GM18861 (cell line): Measurements from ENCODE around the gene HRH3.

Experiments
- ATAC-seq: cut with Tn5 transposase; IDR thresholded peaks from one replicate; pipeline ENCODE4 v1.9.1; 2021; ENCODE audit not compliant: unreplicated experiment

HRH3 gene

DNA sequence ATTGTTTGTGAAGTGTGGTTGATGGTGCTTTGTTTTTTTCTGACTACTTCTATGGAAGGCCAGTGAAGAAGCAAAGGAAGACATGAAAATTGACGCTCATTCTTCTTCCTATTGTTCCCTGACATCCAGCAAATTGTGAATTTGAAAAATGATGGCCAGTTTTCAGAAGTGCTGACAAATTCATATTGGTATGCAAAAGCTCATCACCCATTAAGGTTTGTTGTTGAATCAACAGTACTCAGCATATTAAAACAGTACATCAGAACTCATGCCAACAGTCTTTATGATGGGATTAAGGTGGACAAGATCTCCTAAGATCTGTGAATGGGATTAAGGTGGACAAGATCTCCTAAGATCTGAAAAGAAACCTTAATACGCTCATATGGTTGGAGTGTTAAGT is 38.3 kb downstream of the HRH3 start:
- ATAC-seq = no peak

DNA sequence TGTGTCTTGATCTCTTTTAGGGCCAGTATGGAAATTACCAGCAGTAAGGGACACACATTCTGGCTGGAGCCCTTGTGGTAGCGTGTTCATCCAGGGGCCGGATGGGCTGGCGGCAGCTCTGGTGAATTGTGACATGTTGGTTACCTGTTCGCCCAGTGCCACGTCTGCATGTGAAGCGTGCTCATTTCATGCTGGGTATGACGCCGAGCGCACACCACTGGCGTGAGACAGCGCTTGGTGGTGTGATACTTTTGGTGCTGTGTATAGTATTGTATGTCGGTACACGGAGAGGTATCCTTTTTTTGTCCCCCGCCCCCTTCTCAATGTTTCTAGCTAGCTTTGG is 40.9 kb downstream of the HRH3 start:
- no peak for ATAC-seq

DNA sequence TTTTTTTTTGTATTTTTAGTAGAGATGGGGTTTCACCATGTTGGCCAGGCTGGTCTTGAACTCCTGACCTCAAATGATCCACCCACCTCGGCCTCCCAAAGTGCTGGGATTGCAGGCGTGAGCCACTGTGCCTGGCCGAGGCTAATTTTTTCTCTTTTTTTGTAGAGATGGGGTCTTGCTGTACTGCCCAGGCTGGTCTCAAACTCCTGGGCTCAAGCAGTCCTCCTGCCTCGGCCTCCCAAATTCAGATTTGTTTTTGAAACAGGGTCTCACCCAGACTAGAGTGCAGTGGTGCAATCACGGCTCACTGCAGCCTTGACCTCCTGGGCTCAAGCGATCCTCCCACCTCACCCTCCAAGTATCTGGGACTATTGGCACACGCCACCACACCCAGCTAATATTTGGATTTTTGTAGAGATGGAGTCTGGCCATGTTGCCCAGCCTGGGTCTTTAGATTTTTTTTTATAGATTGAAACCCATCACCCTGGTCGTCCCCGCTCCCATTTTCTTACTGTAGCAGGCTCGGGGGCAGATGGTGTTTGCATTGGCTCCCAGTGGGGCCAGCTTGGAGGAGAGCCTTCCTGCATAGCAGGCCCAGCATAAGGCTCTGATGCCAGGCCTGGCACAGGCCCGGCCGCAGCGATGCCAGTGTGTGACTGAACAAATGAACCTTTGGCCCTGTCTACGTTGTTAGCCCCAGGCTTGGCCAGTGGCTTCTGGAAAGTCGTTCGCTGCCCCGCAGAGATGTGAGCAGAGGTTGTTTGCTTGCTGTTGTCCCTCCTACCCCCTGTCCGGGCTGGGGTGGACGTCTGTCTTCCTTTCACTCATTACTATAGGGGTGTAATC is 41.5 kb downstream of the HRH3 start:
- ATAC-seq = no peak

GRCh38 chr20:62177307-62177706 is 42.8 kb downstream of the HRH3 start:
- ATAC-seq = no peak

DNA sequence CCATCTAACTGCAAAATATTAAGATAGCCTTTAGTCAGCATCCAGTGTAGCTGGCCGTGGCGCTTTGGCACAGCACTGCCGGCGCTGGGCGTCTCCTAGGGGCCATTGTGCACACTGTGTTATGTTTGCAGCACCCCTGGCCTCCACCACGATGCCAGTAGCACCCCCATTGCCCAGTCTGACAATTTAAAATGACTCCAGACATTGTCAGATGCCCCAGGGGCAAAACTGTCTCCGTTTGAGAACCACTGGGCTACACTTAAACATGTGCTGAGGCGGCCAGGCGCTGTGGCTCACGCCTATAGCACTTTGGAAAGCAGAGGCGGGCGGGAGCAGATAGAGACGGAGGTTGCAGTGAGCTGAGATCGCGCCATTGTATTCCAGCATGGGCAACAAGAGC is 43.2 kb downstream of the HRH3 start:
- ATAC-seq = no peak

DNA sequence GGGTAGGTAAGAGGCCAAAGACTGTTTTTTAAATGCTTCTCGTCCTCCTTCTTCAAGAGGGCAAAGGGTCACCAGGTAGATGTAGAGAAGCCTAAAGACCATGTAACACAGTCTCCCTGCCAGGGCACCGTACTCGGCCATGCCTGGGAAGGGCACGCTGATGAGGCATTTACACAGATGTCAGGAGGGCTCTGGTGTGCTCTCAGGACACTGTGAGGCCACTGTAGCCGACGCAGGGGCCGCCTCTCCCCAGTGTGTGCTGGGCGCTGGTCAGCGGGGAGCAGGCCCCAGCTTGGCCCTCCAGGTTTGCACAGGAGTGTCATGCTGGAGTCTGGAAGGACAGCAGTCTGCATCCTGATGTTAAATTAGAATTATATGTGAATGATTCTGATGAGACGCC is 44.4 kb downstream of the HRH3 start:
- ATAC-seq = no peak

DNA sequence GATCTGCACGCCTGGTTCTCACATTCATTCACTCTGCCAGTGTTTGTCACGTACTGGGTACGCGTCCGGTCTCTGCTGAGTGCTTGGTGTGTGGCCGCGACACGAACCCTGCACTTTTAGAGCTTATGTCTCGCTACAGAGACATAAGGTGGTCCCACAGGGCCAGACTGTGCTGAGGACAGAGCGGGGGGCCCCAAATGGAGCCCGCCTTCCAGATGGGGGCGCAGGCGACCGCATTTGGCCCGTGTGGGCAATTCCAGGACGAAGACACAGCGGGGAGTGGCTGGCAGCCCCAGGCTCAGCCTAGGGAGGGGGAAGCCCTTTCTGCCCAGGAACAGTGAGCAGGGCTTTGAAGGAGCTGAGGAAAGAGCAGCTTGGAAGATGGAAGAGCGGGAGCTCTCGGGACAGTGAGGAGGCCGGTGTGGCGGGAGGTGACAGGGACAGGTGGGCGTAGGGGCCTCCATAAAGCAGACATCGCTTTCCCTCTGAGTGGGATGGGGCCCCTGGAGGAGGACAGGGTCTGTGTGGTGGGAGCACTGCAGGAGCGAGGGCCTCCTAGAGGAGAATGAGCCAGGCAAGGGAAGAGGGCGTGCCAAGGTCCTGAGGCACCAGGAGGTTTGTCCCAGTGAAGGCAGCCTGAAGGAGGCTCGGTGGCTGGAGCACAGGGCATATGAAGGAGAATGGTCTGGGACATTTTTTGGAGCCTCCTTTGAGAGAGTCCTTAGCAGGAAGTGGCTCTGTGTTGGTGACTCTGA is 45.0 kb downstream of the HRH3 start:
- no peak for ATAC-seq

GRCh38 chr20:62174021-62174804 is 45.9 kb downstream of the HRH3 start:
- ATAC-seq = no peak

DNA sequence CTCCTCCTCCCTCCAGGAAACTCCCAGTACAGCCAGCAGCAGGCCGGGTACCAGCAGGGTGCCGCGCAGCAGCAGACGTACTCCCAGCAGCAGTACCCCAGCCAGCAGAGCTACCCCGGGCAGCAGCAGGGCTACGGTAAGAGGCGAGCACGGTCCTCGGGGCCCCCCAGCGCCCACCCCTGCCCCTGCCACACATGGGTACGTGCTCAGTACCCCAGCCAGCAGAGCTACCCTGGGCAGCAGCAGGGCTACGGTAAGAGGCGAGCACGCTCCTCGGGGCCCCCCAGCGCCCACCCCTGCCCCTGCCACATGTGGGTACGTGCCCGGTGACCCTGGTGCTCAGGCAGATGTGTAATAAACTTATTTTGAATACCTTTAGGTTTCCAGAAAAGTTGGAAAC is 47.4 kb downstream of the HRH3 start:
- ATAC-seq = no peak

GRCh38 chr20:62171245-62171644 is 48.8 kb downstream of the HRH3 start:
- ATAC-seq = no peak

GRCh38 chr20:62170536-62170935 is 49.5 kb downstream of the HRH3 start:
- no peak for ATAC-seq

GRCh38 chr20:62168890-62169435 is 51.1 kb downstream of the HRH3 start:
- no peak for ATAC-seq

DNA sequence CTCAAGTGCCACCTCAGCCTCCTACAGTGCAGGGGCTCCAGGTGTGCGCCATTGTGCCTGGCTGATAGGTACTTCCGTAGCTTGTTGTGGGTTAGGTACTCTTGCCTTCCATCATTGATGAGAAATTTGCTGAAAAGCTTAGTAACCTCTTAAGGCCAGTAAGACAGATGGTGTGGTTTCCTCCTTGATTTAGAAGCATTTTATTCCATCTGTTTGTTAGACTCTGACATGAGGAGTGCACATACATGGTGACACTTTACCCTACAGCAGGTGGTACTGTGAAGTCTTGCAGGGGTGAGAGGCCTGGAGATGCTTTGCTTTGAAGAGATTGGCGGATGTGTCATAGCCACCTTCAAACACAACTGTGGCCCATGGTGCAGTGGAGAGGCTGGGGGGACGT is 52.0 kb downstream of the HRH3 start:
- ATAC-seq = no peak

- no peak for ATAC-seq
Observed at GRCh38 chr20:62167474-62167873, 52.6 kb downstream of the HRH3 start.

DNA sequence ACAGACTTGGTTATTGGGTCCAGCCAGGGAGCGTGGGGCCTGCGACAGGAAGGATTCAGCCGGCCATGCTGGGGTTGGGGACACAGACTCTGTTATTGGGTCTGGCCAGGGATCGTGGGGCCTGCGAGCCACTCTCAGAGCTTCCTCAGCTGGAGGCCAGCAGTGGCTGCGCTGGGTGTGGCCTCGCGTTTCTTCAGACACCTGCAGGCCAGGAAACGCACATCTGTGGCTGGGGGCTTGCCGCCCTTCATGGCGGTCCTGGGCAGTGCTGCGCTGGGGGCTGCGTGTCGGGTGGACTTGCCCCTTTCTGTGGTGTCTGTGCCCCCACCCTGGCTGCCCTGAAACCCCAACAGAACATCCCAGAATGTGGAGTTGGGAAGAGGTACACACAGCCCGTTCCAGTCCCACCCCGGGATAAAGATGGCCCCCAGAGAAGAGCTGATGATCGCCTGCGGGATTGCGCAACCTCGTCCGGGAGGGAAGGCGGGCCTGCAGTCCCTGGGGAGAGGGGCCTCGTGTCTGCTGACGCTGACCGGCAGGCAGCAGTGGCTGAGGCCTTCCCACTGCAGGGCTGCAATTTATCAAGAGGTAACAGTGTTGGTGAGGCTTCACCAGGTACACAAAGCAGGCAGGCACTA is 54.2 kb downstream of the HRH3 start:
- ATAC-seq = no peak
